ENCODE measurements around the gene OLFM2. TPM values are rescaled to one million over a fixed set of nuclear protein-coding genes. Genes with fewer than 3 reads are reported as not detected.

The OLFM2 gene
- total RNA-seq, 1 donor from 2014 or later: 18.8 TPM

GRCh38 chr19:9885077-9885552, 51.2 kb downstream of the OLFM2 start:
- Histone ChIP-seq H3K9ac (ENCODE audit: low read depth in 1 of 3, low read length in 3 of 3) (no peak overlapping the region), H3K36me3 (ENCODE audit: control insufficient read depth in 3 of 3, insufficient read depth in 3 of 3, low read length in 3 of 3) (no peaks in the 10 kb centered on the region), H3K9me3 (ENCODE audit: control insufficient read depth in 3 of 3, low read length in 3 of 3) (no peaks in the 10 kb centered on the region), H3K27me3 (ENCODE audit: control insufficient read depth in 3 of 3, insufficient read depth in 3 of 3, low read length in 3 of 3) (peaks cover 0 to 4% (median 0%) of the 10 kb centered on the region in 3 donors), H3K4me3 (ENCODE audit: low read length in 3 of 3) (no peak overlapping the region), H3K4me1 (ENCODE audit: control insufficient read depth in 3 of 3, insufficient read depth in 3 of 3, low read length in 3 of 3) (no peaks in the 10 kb centered on the region), H3K27ac (ENCODE audit: low read depth, low read length) (no peak overlapping the region)

GRCh38 chr19:9883764-9884163, 52.6 kb downstream of the OLFM2 start:
- Histone ChIP-seq H3K9me3 (ENCODE audit: control insufficient read depth in 3 of 3, low read length in 3 of 3) (no peaks in the 10 kb centered on the region), H3K4me3 (ENCODE audit: low read length in 3 of 3) (no peak overlapping the region), H3K9ac (ENCODE audit: low read depth in 1 of 3, low read length in 3 of 3) (no peak overlapping the region), H3K4me1 (ENCODE audit: control insufficient read depth in 3 of 3, insufficient read depth in 3 of 3, low read length in 3 of 3) (no peaks in the 10 kb centered on the region), H3K27ac (ENCODE audit: low read depth, low read length) (no peak overlapping the region), H3K27me3 (ENCODE audit: control insufficient read depth in 3 of 3, insufficient read depth in 3 of 3, low read length in 3 of 3) (no peaks in the 10 kb centered on the region), H3K36me3 (ENCODE audit: control insufficient read depth in 3 of 3, insufficient read depth in 3 of 3, low read length in 3 of 3) (no peaks in the 10 kb centered on the region)

GRCh38 chr19:9883231-9883758, 53.0 kb downstream of the OLFM2 start:
- H3K9ac ChIP-seq (ENCODE audit: low read depth in 1 of 3, low read length in 3 of 3): no peak overlapping the region
- no peaks in the 10 kb centered on the region for H3K36me3 ChIP-seq (ENCODE audit: control insufficient read depth in 3 of 3, insufficient read depth in 3 of 3, low read length in 3 of 3)
- no peak overlapping the region for H3K27ac ChIP-seq (ENCODE audit: low read depth, low read length)
- no peaks in the 10 kb centered on the region for H3K27me3 ChIP-seq (ENCODE audit: control insufficient read depth in 3 of 3, insufficient read depth in 3 of 3, low read length in 3 of 3)
- H3K4me1 ChIP-seq (ENCODE audit: control insufficient read depth in 3 of 3, insufficient read depth in 3 of 3, low read length in 3 of 3): no peaks in the 10 kb centered on the region
- no peak overlapping the region for H3K4me3 ChIP-seq (ENCODE audit: low read length in 3 of 3)
- H3K9me3 ChIP-seq (ENCODE audit: control insufficient read depth in 3 of 3, low read length in 3 of 3): no peaks in the 10 kb centered on the region

DNA sequence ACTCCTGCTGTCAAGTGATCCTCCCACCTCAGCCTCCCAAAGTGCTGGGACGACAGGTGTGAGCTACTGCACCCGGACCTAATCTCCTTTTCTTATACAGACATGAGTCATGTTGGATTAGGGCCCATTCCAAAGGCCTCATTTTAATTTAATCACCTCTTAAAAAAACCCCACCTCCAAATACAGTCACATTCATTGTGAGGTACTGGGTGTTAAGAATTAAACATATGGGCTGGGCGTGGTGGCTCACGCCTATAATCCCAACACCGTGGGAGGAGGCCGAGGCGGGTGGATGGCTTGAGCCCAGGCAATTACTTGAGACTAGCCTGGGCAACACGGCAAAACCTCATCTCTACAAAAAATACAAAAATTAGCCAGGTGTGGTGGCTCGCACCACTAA, 54.6 kb downstream of the OLFM2 start:
- Histone ChIP-seq H3K27me3 (ENCODE audit: control insufficient read depth in 3 of 3, insufficient read depth in 3 of 3, low read length in 3 of 3) (no peaks in the 10 kb centered on the region), H3K9ac (ENCODE audit: low read depth in 1 of 3, low read length in 3 of 3) (no peak overlapping the region), H3K27ac (ENCODE audit: low read depth, low read length) (no peak overlapping the region), H3K4me1 (ENCODE audit: control insufficient read depth in 3 of 3, insufficient read depth in 3 of 3, low read length in 3 of 3) (no peaks in the 10 kb centered on the region), H3K4me3 (ENCODE audit: low read length in 3 of 3) (no peak overlapping the region), H3K9me3 (ENCODE audit: control insufficient read depth in 3 of 3, low read length in 3 of 3) (peaks cover 0 to 2% (median 0%) of the 10 kb centered on the region in 3 donors), H3K36me3 (ENCODE audit: control insufficient read depth in 3 of 3, insufficient read depth in 3 of 3, low read length in 3 of 3) (no peaks in the 10 kb centered on the region)

- Histone ChIP-seq H3K9ac (ENCODE audit: low read depth in 1 of 3, low read length in 3 of 3) (no peak overlapping the region), H3K27ac (ENCODE audit: low read depth, low read length) (no peak overlapping the region), H3K27me3 (ENCODE audit: control insufficient read depth in 3 of 3, insufficient read depth in 3 of 3, low read length in 3 of 3) (no peaks in the 10 kb centered on the region), H3K9me3 (ENCODE audit: control insufficient read depth in 3 of 3, low read length in 3 of 3) (peaks cover 0 to 4% (median 2%) of the 10 kb centered on the region in 3 donors), H3K36me3 (ENCODE audit: control insufficient read depth in 3 of 3, insufficient read depth in 3 of 3, low read length in 3 of 3) (no peaks in the 10 kb centered on the region), H3K4me1 (ENCODE audit: control insufficient read depth in 3 of 3, insufficient read depth in 3 of 3, low read length in 3 of 3) (no peaks in the 10 kb centered on the region), H3K4me3 (ENCODE audit: low read length in 3 of 3) (no peak overlapping the region)
Measured at GRCh38 chr19:9878511-9879196, 57.7 kb downstream of the OLFM2 start.

DNA sequence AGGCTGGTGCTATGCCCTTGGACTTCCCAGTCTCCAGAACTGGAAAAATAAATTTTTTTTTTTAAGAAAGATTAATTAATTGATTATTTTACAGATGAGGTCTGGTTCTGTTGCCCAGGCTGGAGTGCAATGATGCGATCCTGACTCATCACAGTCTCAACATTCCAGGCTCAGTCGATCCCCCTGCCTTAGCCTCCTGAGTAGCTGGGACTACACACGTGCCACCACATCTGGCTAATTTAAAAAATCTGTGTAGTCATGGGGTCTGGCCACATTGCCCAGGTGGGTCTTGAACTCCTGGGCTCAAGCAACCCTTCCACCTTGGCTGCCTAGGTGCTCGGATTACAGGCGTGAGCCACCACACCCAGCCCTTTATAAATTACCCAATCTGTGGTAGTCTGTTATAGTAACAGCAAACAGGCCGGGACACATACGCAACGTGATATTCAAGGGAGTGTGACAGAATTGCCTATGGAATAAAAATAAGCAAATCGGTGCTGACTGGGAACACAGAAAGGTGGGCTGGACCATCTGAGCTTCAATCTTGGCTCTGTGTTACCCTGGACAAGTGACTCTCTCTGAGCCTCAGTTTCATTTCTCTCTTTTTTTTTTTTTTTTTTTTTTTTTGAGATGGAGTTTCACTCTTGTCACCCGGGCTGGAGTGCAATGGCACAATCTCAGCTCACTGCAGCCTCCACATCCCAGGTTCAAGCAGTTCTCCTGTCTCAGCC, 58.4 kb downstream of the OLFM2 start:
- no peak overlapping the region for H3K9ac ChIP-seq (ENCODE audit: low read depth in 1 of 3, low read length in 3 of 3)
- H3K4me3 ChIP-seq (ENCODE audit: low read length in 3 of 3): no peak overlapping the region
- no peaks in the 10 kb centered on the region for H3K27me3 ChIP-seq (ENCODE audit: control insufficient read depth in 3 of 3, insufficient read depth in 3 of 3, low read length in 3 of 3)
- no peaks in the 10 kb centered on the region for H3K36me3 ChIP-seq (ENCODE audit: control insufficient read depth in 3 of 3, insufficient read depth in 3 of 3, low read length in 3 of 3)
- no peaks in the 10 kb centered on the region for H3K4me1 ChIP-seq (ENCODE audit: control insufficient read depth in 3 of 3, insufficient read depth in 3 of 3, low read length in 3 of 3)
- H3K9me3 ChIP-seq (ENCODE audit: control insufficient read depth in 3 of 3, low read length in 3 of 3): peaks cover 0 to 4% (median 2%) of the 10 kb centered on the region in 3 donors
- no peak overlapping the region for H3K27ac ChIP-seq (ENCODE audit: low read depth, low read length)

GRCh38 chr19:9875796-9876195, 60.5 kb downstream of the OLFM2 start:
- Histone ChIP-seq H3K9ac (ENCODE audit: low read depth in 1 of 3, low read length in 3 of 3) (no peak overlapping the region), H3K36me3 (ENCODE audit: control insufficient read depth in 3 of 3, insufficient read depth in 3 of 3, low read length in 3 of 3) (no peaks in the 10 kb centered on the region), H3K27ac (ENCODE audit: low read depth, low read length) (no peak overlapping the region), H3K4me3 (ENCODE audit: low read length in 3 of 3) (no peak overlapping the region), H3K4me1 (ENCODE audit: control insufficient read depth in 3 of 3, insufficient read depth in 3 of 3, low read length in 3 of 3) (no peaks in the 10 kb centered on the region), H3K9me3 (ENCODE audit: control insufficient read depth in 3 of 3, low read length in 3 of 3) (peaks cover 0 to 4% (median 2%) of the 10 kb centered on the region in 3 donors), H3K27me3 (ENCODE audit: control insufficient read depth in 3 of 3, insufficient read depth in 3 of 3, low read length in 3 of 3) (no peaks in the 10 kb centered on the region)

DNA sequence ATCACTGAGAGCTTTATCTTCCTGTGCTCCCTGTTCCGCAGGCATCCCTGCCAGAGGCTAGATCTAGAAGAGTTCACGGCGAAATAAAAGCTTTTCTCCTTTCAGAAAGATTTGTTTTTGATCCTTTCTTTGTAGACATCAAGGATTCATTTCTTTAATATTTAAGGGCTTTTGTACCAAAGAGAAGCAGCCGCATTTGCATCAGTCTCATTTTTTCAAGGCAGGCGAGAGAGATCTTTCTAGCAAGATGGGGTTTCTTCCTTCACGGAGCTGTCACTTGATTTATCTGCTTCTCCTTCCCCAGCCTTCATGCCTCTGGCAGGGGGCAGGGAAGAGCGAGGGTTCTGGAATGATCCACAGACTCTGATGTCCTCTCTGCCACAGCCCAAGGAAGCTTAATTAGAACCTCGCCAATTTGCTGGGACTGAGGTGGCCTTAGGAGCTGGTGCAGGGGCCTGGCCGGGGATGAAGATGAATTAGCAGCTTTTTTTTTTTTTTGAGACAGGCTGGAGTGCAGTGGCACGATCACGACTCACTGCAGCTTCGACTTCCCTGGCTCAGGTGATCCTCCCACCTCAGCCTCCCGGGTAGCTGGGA, 61.2 kb downstream of the OLFM2 start:
- Histone ChIP-seq H3K27me3 (ENCODE audit: control insufficient read depth in 3 of 3, insufficient read depth in 3 of 3, low read length in 3 of 3) (no peaks in the 10 kb centered on the region), H3K36me3 (ENCODE audit: control insufficient read depth in 3 of 3, insufficient read depth in 3 of 3, low read length in 3 of 3) (no peaks in the 10 kb centered on the region), H3K9me3 (ENCODE audit: control insufficient read depth in 3 of 3, low read length in 3 of 3) (peaks cover 0 to 4% (median 2%) of the 10 kb centered on the region in 3 donors), H3K4me3 (ENCODE audit: low read length in 3 of 3) (no peak overlapping the region), H3K9ac (ENCODE audit: low read depth in 1 of 3, low read length in 3 of 3) (no peak overlapping the region), H3K4me1 (ENCODE audit: control insufficient read depth in 3 of 3, insufficient read depth in 3 of 3, low read length in 3 of 3) (no peaks in the 10 kb centered on the region), H3K27ac (ENCODE audit: low read depth, low read length) (no peak overlapping the region)

DNA sequence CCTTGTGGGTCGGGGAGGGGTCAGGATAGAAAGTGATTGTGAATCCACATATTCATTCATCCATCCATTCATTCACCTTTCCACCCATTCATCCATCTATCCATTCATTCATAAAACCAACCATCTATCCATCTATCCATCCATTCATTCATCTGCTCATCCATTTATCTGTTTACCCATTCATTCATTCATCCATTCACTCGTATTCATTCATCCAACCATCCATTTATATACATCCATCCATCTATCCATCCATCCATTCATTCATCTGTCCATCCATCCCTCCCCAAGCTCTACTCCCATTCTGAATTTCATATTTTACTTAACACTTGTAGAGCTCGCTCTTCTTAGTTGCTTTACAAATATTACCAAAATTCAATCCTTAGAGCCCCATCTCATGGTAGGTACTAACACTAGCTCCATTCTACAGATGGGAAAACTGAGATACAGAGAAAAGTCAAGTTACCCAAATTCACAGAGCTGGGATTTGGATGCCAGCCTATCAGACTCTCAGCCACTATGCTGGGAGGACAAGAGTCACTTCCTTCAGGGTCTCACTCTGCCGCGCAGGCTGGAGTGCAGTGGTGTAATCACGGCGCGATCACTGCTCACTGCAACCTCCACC, 63.6 kb downstream of the OLFM2 start:
- Histone ChIP-seq H3K27ac (ENCODE audit: low read depth, low read length) (no peak overlapping the region), H3K9me3 (ENCODE audit: control insufficient read depth in 3 of 3, low read length in 3 of 3) (peaks cover 0 to 4% (median 0%) of the 10 kb centered on the region in 3 donors), H3K27me3 (ENCODE audit: control insufficient read depth in 3 of 3, insufficient read depth in 3 of 3, low read length in 3 of 3) (peaks cover 0 to 4% (median 0%) of the 10 kb centered on the region in 3 donors), H3K36me3 (ENCODE audit: control insufficient read depth in 3 of 3, insufficient read depth in 3 of 3, low read length in 3 of 3) (no peaks in the 10 kb centered on the region), H3K9ac (ENCODE audit: low read depth in 1 of 3, low read length in 3 of 3) (no peak overlapping the region), H3K4me1 (ENCODE audit: control insufficient read depth in 3 of 3, insufficient read depth in 3 of 3, low read length in 3 of 3) (no peaks in the 10 kb centered on the region), H3K4me3 (ENCODE audit: low read length in 3 of 3) (no peak overlapping the region)

Measured in skeletal muscle tissue (tissue), 4 donors.